ACC112 (cell line): ENCODE data around the gene PRKN.

Source experiments
- H2AFZ ChIP-seq: fragments of 200-600 bp; sonication (generic); one replicate; pipeline ENCODE4 v1.6.0; 2017; ENCODE audit warnings: antibody characterized with exemption, low read length; ENCODE audit not compliant: unreplicated experiment
- H3K27ac ChIP-seq: fragments of 200-600 bp; sonication (generic); 2 replicates; pipeline ENCODE4 v1.5.1; 2014; ENCODE audit warnings: low read depth, mild to moderate bottlenecking, antibody characterized with exemption, low read length, moderate library complexity
- H3K27me3 ChIP-seq: fragments of 200-600 bp; sonication (generic); 2 replicates; pipeline ENCODE4 v1.6.1; 2014; ENCODE audit warnings: mild to moderate bottlenecking, antibody characterized with exemption, low read length, moderate library complexity, mixed read lengths; ENCODE audit not compliant: insufficient read depth
- H3K36me3 ChIP-seq: fragments of 200-600 bp; sonication (generic); 2 replicates; pipeline ENCODE4 v1.6.1; 2016; ENCODE audit warnings: mild to moderate bottlenecking, antibody characterized with exemption, low read length, moderate library complexity, mixed read lengths; ENCODE audit not compliant: insufficient read depth
- H3K4me1 ChIP-seq: fragments of 200-600 bp; sonication (generic); one replicate; pipeline ENCODE4 v1.6.1; 2016; ENCODE audit warnings: low read length, mixed read lengths; ENCODE audit not compliant: insufficient read depth, unreplicated experiment, control insufficient read depth
- H3K4me3 ChIP-seq: fragments of 200-600 bp; sonication (generic); 2 replicates; pipeline ENCODE4 v1.5.1; 2014; ENCODE audit warnings: mild to moderate bottlenecking, low read depth, low read length
- H3K79me2 ChIP-seq: fragments of 200-600 bp; sonication (generic); one replicate; pipeline ENCODE4 v1.6.0; 2016; ENCODE audit warnings: low read length; ENCODE audit not compliant: control insufficient read depth, unreplicated experiment, insufficient read depth

PRKN gene

GRCh38 chr6:162389343-162390085, 338.1 kb downstream of the PRKN start:
- Histone ChIP-seq H3K36me3 (no peaks in the 10 kb centered on the region), H2AFZ (no peak overlapping the region), H3K27me3 (no peaks in the 10 kb centered on the region), H3K27ac (no peak overlapping the region), H3K79me2 (no peaks in the 10 kb centered on the region), H3K4me3 (no peak overlapping the region), H3K4me1 (no peaks in the 10 kb centered on the region)

DNA sequence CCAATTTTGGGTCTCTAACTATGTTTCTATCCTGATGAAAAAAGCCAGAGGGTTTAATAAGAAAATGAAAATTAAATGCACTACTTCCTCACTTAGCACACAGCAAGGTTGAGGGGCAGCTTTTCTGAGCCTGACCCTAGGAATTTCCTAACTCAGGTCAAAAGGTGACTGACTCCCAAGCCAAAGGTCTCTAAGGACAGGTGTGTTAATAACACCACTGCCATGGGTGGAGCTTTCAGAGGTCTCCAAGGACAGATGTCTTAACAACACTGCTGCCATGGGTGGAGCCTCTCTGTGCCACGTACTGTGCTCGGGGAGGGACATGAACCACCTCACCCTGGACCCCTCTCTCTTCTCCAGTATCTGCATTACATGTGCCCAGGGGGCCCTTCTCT, 339.2 kb downstream of the PRKN start:
- Histone ChIP-seq H3K4me1 (no peaks in the 10 kb centered on the region), H2AFZ (no peak overlapping the region), H3K79me2 (no peaks in the 10 kb centered on the region), H3K36me3 (no peaks in the 10 kb centered on the region), H3K4me3 (no peak overlapping the region), H3K27me3 (no peaks in the 10 kb centered on the region), H3K27ac (no peak overlapping the region)

- Histone ChIP-seq H2AFZ (no peak overlapping the region), H3K79me2 (no peaks in the 10 kb centered on the region), H3K36me3 (no peaks in the 10 kb centered on the region), H3K4me1 (no peaks in the 10 kb centered on the region), H3K27ac (no peak overlapping the region), H3K4me3 (no peak overlapping the region), H3K27me3 (no peaks in the 10 kb centered on the region)
Observed at GRCh38 chr6:162387718-162388382, 339.7 kb downstream of the PRKN start.

DNA sequence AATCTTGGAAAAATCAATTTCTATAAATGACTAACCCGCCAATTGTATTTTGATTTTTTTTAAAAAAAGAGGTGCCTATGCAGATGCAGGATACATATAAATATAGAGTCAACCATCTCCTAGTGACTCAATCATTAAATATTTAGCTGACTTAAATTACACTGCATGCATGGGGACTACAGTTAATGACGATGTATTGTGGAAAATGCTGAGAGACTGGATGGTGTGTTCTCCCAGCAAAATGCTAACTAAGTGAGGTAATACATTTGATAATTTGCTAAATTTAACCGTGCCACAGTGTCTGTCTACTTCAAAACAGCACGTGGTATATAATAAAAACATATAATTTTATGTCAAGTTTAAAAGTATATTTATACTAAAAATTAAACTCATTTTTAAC, 341.6 kb downstream of the PRKN start:
- Histone ChIP-seq H3K36me3 (no peaks in the 10 kb centered on the region), H3K27ac (no peak overlapping the region), H3K79me2 (no peaks in the 10 kb centered on the region), H3K4me1 (no peaks in the 10 kb centered on the region), H3K4me3 (no peak overlapping the region), H3K27me3 (no peaks in the 10 kb centered on the region), H2AFZ (no peak overlapping the region)

- Histone ChIP-seq H2AFZ (no peak overlapping the region), H3K27me3 (no peaks in the 10 kb centered on the region), H3K79me2 (no peaks in the 10 kb centered on the region), H3K4me3 (no peak overlapping the region), H3K36me3 (no peaks in the 10 kb centered on the region), H3K4me1 (no peaks in the 10 kb centered on the region), H3K27ac (no peak overlapping the region)
Observed at GRCh38 chr6:162379757-162380409, 347.7 kb downstream of the PRKN start.

DNA sequence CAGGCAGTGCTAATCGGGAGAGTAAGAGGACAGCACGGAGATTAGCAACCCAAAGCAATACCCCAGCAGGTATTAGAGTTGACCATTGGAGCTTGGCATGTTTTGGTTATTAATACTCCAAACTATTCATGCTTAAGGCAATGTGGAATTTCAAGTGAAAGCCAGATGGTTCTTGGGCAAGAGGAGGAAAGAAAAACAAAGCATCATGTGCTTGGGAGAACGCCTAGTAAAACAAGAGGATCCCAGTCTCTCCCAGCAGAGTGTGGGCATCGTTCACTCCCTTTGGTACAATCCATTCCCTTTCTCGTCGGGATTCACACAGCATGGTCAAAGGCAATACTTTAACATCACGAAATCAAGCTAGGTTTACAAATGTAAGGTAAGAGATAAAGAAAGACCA, 349.8 kb downstream of the PRKN start:
- Histone ChIP-seq H3K27ac (no peak overlapping the region), H3K27me3 (no peaks in the 10 kb centered on the region), H3K4me3 (no peak overlapping the region), H3K4me1 (no peaks in the 10 kb centered on the region), H2AFZ (no peak overlapping the region), H3K79me2 (no peaks in the 10 kb centered on the region), H3K36me3 (no peaks in the 10 kb centered on the region)

DNA sequence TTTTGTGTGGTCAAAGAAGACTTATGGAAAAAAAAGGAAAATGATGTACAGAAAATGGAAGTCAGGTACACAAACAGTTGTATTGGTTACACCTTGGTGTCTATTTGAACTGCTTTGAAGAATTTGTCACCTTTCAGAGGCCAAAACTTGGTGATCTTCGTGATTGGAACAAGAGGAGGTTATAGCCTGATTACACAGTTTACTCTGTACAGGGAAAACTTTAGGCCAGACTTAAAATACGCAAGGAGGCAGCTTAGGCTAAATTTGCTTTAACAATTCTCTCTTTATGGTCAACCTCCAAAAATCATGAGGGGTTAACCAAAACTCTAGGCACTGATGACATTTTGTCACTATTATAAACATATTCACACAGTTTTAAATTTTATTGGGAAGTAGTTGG, 353.7 kb downstream of the PRKN start:
- H3K27ac ChIP-seq = no peak overlapping the region
- no peaks in the 10 kb centered on the region for H3K36me3 ChIP-seq
- no peaks in the 10 kb centered on the region for H3K4me1 ChIP-seq
- no peaks in the 10 kb centered on the region for H3K27me3 ChIP-seq
- no peak overlapping the region for H3K4me3 ChIP-seq
- H2AFZ ChIP-seq = no peak overlapping the region
- no peaks in the 10 kb centered on the region for H3K79me2 ChIP-seq

DNA sequence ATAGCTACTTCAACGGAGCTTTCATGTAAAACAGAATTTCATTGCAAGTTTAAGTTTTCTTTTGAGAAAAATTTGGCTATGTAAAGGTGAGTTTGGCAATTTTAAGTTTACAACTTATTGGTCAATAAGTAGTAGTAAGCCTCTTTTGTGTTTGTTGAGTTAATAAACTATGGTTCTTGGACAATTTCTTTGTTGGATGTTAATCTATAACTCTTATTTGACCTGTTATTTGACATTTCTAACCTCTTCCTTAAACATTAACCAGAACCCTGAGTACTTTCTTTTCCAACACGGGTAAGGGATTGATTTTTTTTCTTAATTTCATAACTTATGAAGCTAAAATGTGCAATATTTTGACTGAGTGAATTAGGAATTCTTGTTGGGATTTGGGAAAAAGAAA, 354.4 kb downstream of the PRKN start:
- no peaks in the 10 kb centered on the region for H3K27me3 ChIP-seq
- H3K36me3 ChIP-seq = no peaks in the 10 kb centered on the region
- H3K79me2 ChIP-seq = no peaks in the 10 kb centered on the region
- no peak overlapping the region for H3K4me3 ChIP-seq
- no peak overlapping the region for H2AFZ ChIP-seq
- no peaks in the 10 kb centered on the region for H3K4me1 ChIP-seq
- no peak overlapping the region for H3K27ac ChIP-seq

- no peak overlapping the region for H3K4me3 ChIP-seq
- H3K4me1 ChIP-seq = no peaks in the 10 kb centered on the region
- no peaks in the 10 kb centered on the region for H3K79me2 ChIP-seq
Observed at GRCh38 chr6:162372106-162372505, 355.5 kb downstream of the PRKN start.

GRCh38 chr6:162371121-162371520, 356.4 kb downstream of the PRKN start:
- Histone ChIP-seq H3K36me3 (no peaks in the 10 kb centered on the region), H3K4me1 (no peaks in the 10 kb centered on the region), H3K27me3 (no peaks in the 10 kb centered on the region), H3K4me3 (no peak overlapping the region), H3K27ac (no peak overlapping the region), H2AFZ (no peak overlapping the region), H3K79me2 (no peaks in the 10 kb centered on the region)

More at GRCh38 chr6:162372106-162372505, 355.5 kb downstream of the PRKN start:
- Histone ChIP-seq H3K27me3 (no peaks in the 10 kb centered on the region), H3K27ac (no peak overlapping the region), H3K36me3 (no peaks in the 10 kb centered on the region), H2AFZ (no peak overlapping the region)

DNA sequence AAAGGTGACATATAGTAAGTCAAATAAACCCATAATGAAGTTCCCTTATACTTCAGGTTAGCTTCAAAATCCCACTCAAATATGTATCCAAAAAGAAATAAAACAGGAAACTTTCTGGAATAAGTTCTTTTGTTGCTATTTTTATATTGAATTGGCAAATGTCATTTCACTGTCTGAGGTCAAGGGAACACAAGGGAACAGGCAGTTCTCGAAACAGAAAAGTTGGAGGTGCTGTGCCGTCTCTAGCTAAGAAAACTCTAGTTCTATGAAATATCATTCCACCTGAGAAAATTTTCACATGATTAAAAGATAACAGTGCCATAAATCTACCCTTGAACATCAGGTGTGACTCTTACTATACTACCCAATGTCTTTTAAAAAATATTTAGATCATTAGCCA, 358.5 kb downstream of the PRKN start:
- no peak overlapping the region for H3K4me3 ChIP-seq
- H3K27me3 ChIP-seq = no peaks in the 10 kb centered on the region
- no peaks in the 10 kb centered on the region for H3K36me3 ChIP-seq
- H3K27ac ChIP-seq = no peak overlapping the region
- no peaks in the 10 kb centered on the region for H3K4me1 ChIP-seq
- H3K79me2 ChIP-seq = no peaks in the 10 kb centered on the region
- H2AFZ ChIP-seq = no peak overlapping the region
